Mammary epithelial cell (primary cell): ENCODE measurements around the gene DNAJC13.

Experiments
- CTCF ChIP-seq, 2 donors: IDR thresholded peaks in 1 of 2; conservative IDR thresholded peaks in 1 of 2; 2 replicates each; pipeline ENCODE4 v1.5.1; 2011 to 2012; ENCODE audit warnings: inconsistent platforms in 2 of 2, low read length in 2 of 2, mild to moderate bottlenecking in 2 of 2, control low read depth in 1 of 2, low read depth in 1 of 2; ENCODE audit not compliant: insufficient read depth in 1 of 2; ENCODE audit errors: extremely low read depth in 1 of 2
- EZH2 ChIP-seq: IDR thresholded peaks from 2 replicates; pipeline ENCODE4 v1.6.1; 2012; ENCODE audit warnings: low read length, inconsistent platforms, borderline replicate concordance

GRCh38 chr3:132521901-132522300 is 104.6 kb downstream of the DNAJC13 start:
- TF ChIP-seq CTCF (conservative IDR thresholded peaks at IDR 0.05 in 1 of 2, IDR thresholded peaks at IDR 0.05 in 1 of 2; ENCODE audit: extremely low read depth in 1 of 2, insufficient read depth in 1 of 2, low read depth in 1 of 2, low read length in 2 of 2) = no peak
- no peak for TF ChIP-seq EZH2
